MM.1S (cell line): Measurements from ENCODE around the gene EWSR1.
A peak's percentile ranks its signal among the peaks of the same experiment; 100 is the strongest.
"Not testable (repeated sequence)": the region's sequence is repeated elsewhere in the genome, so short reads cannot be mapped to it uniquely, and the experiment has no call there.

ENCODE experiments used
- DNase-seq: peaks from one replicate; pipeline ENCODE4 v3.0.0-alpha.2; 2015
- H2AFZ ChIP-seq: fragments of 300-600 bp; sonication (generic); 2 replicates; pipeline ENCODE4 v1.6.0; 2016; ENCODE audit warnings: antibody characterized with exemption, low read length
- H3F3A ChIP-seq: fragments of 300-600 bp; sonication (generic); 2 replicates; pipeline ENCODE4 v1.6.1; 2016; ENCODE audit warnings: mild to moderate bottlenecking, antibody characterized with exemption, low read length, moderate library complexity, mixed read lengths; ENCODE audit not compliant: insufficient read depth
- H3K27ac ChIP-seq: fragments of 300-600 bp; sonication (generic); 2 replicates; pipeline ENCODE4 v1.5.1; 2016; ENCODE audit warnings: mild to moderate bottlenecking, low read length
- H3K27me3 ChIP-seq: fragments of 300-600 bp; sonication (generic); replicated peaks from 2 replicates; pipeline ENCODE4 v1.6.0; 2016; ENCODE audit warnings: low read length; ENCODE audit not compliant: insufficient read depth
- H3K36me3 ChIP-seq: fragments of 300-600 bp; sonication (generic); replicated peaks from 2 replicates; pipeline ENCODE4 v1.6.1; 2016; ENCODE audit warnings: mild to moderate bottlenecking, low read length, mixed read lengths; ENCODE audit not compliant: insufficient read depth
- H3K4me1 ChIP-seq: fragments of 300-600 bp; sonication (generic); 2 replicates; pipeline ENCODE4 v1.6.1; 2016; ENCODE audit warnings: low read length, mixed read lengths
- H3K4me2 ChIP-seq: fragments of 300-600 bp; sonication (generic); 2 replicates; pipeline ENCODE4 v1.6.0; 2016; ENCODE audit warnings: low read depth, low read length
- H3K4me3 ChIP-seq: fragments of 300-600 bp; sonication (generic); 2 replicates; pipeline ENCODE4 v1.5.1; 2016; ENCODE audit warnings: low read length, mixed read lengths
- H3K79me2 ChIP-seq: fragments of 300-600 bp; sonication (generic); 2 replicates; pipeline ENCODE4 v1.6.1; 2016; ENCODE audit warnings: mixed run types, low read length, mixed read lengths
- H3K9ac ChIP-seq: fragments of 300-600 bp; sonication (generic); 2 replicates; pipeline ENCODE4 v1.6.1; 2016; ENCODE audit warnings: low read length, mixed read lengths
- H3K9me2 ChIP-seq: fragments of 300-600 bp; sonication (generic); replicated peaks from 2 replicates; pipeline ENCODE4 v1.6.1; 2016; ENCODE audit warnings: mild to moderate bottlenecking, low read length, mixed read lengths; ENCODE audit not compliant: insufficient read depth
- H3K9me3 ChIP-seq: fragments of 300-600 bp; sonication (generic); replicated peaks from 2 replicates; pipeline ENCODE4 v1.6.1; 2016; ENCODE audit warnings: mild to moderate bottlenecking, low read length, mixed read lengths; ENCODE audit not compliant: insufficient read depth
- H4K20me1 ChIP-seq: fragments of 300-600 bp; sonication (generic); 2 replicates; pipeline ENCODE4 v1.6.1; 2016; ENCODE audit warnings: mild to moderate bottlenecking, low read length, moderate library complexity, mixed read lengths; ENCODE audit not compliant: insufficient read depth
- EZH2 ChIP-seq: fragments of 300-600 bp; sonication (generic); optimal IDR thresholded peaks from 2 replicates; pipeline ENCODE3; 2017; ENCODE audit warnings: low read depth, mild to moderate bottlenecking, antibody characterized with exemption, low read length, mixed read lengths
- EZH2phosphoT487 ChIP-seq: fragments of 300-600 bp; sonication (generic); IDR thresholded peaks from 2 replicates; pipeline ENCODE4 v1.6.1; 2018; ENCODE audit warnings: antibody characterized with exemption, low read length
- TF ChIP-seq, protein P1 (sequence below): fragments of 300-600 bp; sonication (generic); IDR thresholded peaks from 2 replicates; pipeline ENCODE4 v1.5.1; 2016; ENCODE audit warnings: antibody characterized with exemption, low read length, mixed read lengths

The EWSR1 gene

DNA sequence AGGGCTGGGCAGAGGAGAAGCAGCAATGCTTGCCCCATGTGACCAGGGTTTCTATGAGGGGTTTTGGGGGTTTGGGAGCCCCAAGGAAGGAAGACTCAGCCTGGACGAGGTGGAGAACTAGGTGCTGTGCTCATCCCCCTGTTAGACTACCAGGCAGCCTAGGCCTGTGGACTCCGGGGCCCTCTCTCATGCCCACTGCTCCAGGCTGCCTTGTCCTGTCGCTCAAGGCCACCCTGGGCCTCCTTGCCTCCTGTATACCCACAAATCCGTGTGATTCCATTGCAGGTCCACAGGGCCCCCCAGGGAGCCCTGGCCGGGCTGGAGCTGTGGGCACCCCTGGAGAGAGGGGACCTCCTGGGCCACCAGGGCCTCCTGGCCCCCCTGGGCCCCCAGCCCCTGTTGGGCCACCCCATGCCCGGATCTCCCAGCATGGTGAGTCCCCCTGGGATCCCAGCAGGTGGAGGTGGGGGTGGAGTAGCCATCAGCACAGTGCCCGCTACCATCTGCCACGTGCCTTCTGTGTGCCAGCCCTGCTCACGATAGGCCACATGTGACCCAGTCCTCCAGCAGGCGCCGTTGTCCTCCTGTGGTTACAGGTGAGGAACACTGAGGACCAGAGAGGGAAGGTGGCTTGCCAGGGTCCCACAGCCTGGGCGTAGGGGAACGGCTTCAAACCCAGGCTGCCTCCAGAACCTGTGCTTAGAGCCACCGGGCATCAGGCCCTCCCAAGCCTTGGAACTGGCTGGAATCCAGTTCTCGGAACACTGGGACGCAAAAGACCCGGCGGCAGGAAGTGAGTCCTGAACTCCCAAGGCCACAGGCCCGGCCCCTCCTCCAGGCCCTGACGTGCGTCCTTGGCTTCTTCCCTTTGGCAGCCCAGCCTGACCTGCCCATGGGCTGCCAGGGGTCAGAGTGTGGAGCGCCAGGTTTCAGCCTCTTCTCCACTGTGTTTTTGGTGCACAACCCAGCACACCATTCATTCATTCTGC is 35.8 kb upstream of the EWSR1 start:
- H3K4me2 ChIP-seq = no peak overlapping the region
- no peak overlapping the region for H3K9ac ChIP-seq
- H2AFZ ChIP-seq = no peak overlapping the region
- no peaks in the 10 kb centered on the region for H3K36me3 ChIP-seq
- no peaks in the 10 kb centered on the region for H3K27me3 ChIP-seq
- no peaks in the 10 kb centered on the region for H3K79me2 ChIP-seq
- no peak for DNase-seq
- no peaks in the 10 kb centered on the region for H3F3A ChIP-seq
- H4K20me1 ChIP-seq = no peaks in the 10 kb centered on the region
- no peaks in the 10 kb centered on the region for H3K9me3 ChIP-seq
- H3K4me3 ChIP-seq = no peak overlapping the region
- H3K4me1 ChIP-seq = no peaks in the 10 kb centered on the region
- TF ChIP-seq, protein P1, sequence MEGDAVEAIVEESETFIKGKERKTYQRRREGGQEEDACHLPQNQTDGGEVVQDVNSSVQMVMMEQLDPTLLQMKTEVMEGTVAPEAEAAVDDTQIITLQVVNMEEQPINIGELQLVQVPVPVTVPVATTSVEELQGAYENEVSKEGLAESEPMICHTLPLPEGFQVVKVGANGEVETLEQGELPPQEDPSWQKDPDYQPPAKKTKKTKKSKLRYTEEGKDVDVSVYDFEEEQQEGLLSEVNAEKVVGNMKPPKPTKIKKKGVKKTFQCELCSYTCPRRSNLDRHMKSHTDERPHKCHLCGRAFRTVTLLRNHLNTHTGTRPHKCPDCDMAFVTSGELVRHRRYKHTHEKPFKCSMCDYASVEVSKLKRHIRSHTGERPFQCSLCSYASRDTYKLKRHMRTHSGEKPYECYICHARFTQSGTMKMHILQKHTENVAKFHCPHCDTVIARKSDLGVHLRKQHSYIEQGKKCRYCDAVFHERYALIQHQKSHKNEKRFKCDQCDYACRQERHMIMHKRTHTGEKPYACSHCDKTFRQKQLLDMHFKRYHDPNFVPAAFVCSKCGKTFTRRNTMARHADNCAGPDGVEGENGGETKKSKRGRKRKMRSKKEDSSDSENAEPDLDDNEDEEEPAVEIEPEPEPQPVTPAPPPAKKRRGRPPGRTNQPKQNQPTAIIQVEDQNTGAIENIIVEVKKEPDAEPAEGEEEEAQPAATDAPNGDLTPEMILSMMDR = no peak
- TF ChIP-seq EZH2phosphoT487 (no peak), EZH2 (no peak)
- H3K27ac ChIP-seq = no peak overlapping the region
- no peaks in the 10 kb centered on the region for H3K9me2 ChIP-seq

DNA sequence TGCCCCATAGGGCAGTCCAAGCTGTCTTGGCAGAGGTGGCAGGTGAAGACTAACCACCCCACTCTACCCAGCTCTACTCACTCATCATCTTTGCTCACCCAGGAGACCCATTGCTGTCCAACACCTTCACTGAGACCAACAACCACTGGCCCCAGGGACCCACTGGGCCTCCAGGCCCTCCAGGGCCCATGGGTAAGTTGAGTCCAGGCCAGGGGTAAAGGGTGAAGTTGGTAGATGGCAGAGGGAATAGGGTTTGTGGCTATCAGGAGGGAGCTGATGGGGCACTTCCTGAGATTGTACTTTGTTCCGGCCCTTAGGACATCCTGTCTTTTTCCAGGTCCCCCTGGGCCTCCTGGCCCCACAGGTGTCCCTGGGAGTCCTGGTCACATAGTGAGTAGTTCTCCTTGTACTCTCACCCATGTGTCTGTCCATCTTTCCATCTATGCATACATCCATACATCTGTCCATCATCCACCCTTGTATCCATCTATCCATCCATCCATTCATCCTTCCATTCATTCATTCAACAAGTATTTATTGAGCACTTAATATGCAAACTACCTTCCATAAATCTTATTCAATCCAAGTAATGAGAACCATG is 34.7 kb upstream of the EWSR1 start:
- Histone ChIP-seq H3K4me1 (no peaks in the 10 kb centered on the region), H3K4me3 (no peak overlapping the region), H3K27me3 (no peaks in the 10 kb centered on the region), H3K9me2 (no peaks in the 10 kb centered on the region), H3K36me3 (no peaks in the 10 kb centered on the region), H2AFZ (no peak overlapping the region), H3K27ac (no peak overlapping the region), H3K9ac (no peak overlapping the region), H3K79me2 (no peaks in the 10 kb centered on the region), H3K4me2 (no peak overlapping the region), H3K9me3 (no peaks in the 10 kb centered on the region), H4K20me1 (no peaks in the 10 kb centered on the region), H3F3A (no peaks in the 10 kb centered on the region)
- DNase-seq = no peak
- TF ChIP-seq EZH2phosphoT487 (no peak), EZH2 (no peak)

DNA sequence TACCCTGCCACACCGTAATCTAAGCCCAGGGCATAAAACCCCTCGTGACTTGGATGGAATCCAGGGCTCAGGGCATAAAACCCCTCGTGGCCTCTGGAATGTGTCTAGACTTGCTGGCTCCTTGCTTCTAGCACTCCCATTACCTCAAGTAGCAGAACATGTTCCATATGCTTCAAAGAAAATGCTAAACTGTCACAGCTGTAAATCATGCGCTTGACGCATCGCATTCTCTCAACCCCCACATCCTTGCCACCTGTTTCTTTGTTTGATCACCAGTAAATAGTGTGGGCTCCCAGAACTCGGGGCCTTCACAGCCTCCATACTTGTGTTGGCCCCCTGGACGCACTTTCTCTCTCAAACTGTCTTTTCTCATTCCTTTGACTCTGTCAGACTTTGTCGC is 27.6 kb upstream of the EWSR1 start:
- not testable (repeated sequence) for H3K9me2 ChIP-seq, H3K27ac ChIP-seq, H3F3A ChIP-seq, H3K4me2 ChIP-seq, H3K27me3 ChIP-seq, H3K9me3 ChIP-seq, H2AFZ ChIP-seq, H3K9ac ChIP-seq, H3K36me3 ChIP-seq, H3K79me2 ChIP-seq, H4K20me1 ChIP-seq, DNase-seq, H3K4me3 ChIP-seq
- peaks cover 22% of the 10 kb centered on the region for H3K4me1 ChIP-seq

DNA sequence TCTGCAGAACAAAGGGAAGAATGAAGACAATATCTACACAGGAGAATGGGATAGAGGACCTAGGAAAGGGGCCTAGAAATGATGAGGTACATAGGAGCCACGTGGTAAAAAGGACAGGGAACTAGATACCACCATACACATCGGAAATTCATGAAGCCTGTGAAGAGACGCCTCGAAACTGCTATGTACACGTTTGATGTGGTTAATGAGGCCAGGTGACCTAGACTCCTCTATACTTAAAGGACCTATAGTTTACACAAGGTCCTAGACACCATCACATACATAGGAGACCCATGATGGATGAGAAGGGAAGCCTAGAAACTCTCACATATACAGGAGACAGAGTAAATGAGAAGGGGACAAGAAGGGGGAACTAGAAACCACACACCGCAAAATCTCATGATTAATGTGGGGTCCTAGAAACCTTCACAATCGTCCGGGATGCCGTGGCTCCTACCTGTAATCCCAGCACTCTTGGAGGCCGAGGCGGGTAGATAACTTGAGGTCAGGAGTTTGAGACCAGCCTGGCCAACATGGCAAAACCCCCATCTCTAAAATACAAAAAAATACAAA is 24.1 kb upstream of the EWSR1 start:
- DNase-seq = peak; percentile 78
- Histone ChIP-seq H3K79me2 (no peaks in the 10 kb centered on the region), H3K4me1 (peaks cover 22% of the 10 kb centered on the region), H3K27ac (no peak overlapping the region), H3K9ac (no peak overlapping the region), H2AFZ (no peak overlapping the region), H4K20me1 (no peaks in the 10 kb centered on the region), H3K4me2 (no peak overlapping the region), H3K36me3 (no peaks in the 10 kb centered on the region), H3F3A (no peaks in the 10 kb centered on the region), H3K4me3 (no peak overlapping the region), H3K9me3 (no peaks in the 10 kb centered on the region), H3K9me2 (no peaks in the 10 kb centered on the region), H3K27me3 (no peaks in the 10 kb centered on the region)
- TF ChIP-seq, protein P1 = no peak
- TF ChIP-seq EZH2phosphoT487 (no peak), EZH2 (no peak)
